GM21717 (cell line): ENCODE measurements around the gene KCNJ16.
A peak's percentile ranks its signal among the peaks of the same experiment; 100 is the strongest.

ENCODE experiments used
- ATAC-seq: cut with Tn5 transposase; IDR thresholded peaks from one replicate; pipeline ENCODE4 v1.9.1; 2021; ENCODE audit warnings: mild to moderate bottlenecking, moderate library complexity; ENCODE audit not compliant: unreplicated experiment

The KCNJ16 gene

GRCh38 chr17:70123193-70123592 is 48.2 kb downstream of the KCNJ16 start:
- ATAC-seq: no peak

GRCh38 chr17:70124723-70125122 is 49.7 kb downstream of the KCNJ16 start:
- ATAC-seq: no peak

- no peak for ATAC-seq
Observed at GRCh38 chr17:70127221-70127873, 52.3 kb downstream of the KCNJ16 start.

- ATAC-seq: no peak
Observed at GRCh38 chr17:70128727-70129238, 53.8 kb downstream of the KCNJ16 start.

GRCh38 chr17:70130289-70130688 is 55.3 kb downstream of the KCNJ16 start:
- no peak for ATAC-seq

- ATAC-seq: no peak
Observed at GRCh38 chr17:70132505-70132904, 57.5 kb downstream of the KCNJ16 start.

- no peak for ATAC-seq
Observed at GRCh38 chr17:70134042-70134441, 59.0 kb downstream of the KCNJ16 start.

GRCh38 chr17:70134777-70135176 is 59.8 kb downstream of the KCNJ16 start:
- ATAC-seq: no peak

- no peak for ATAC-seq
Observed at GRCh38 chr17:70136131-70136530, 61.1 kb downstream of the KCNJ16 start.

- peak; percentile 100 for ATAC-seq
Observed at GRCh38 chr17:70137451-70138230, 62.6 kb downstream of the KCNJ16 start.

GRCh38 chr17:70138291-70138865 is 63.4 kb downstream of the KCNJ16 start:
- no peak for ATAC-seq

- no peak for ATAC-seq
Observed at GRCh38 chr17:70139449-70139993, 64.5 kb downstream of the KCNJ16 start.

GRCh38 chr17:70144260-70144846 is 69.3 kb downstream of the KCNJ16 start:
- no peak for ATAC-seq

GRCh38 chr17:70153210-70153609 is 78.2 kb downstream of the KCNJ16 start:
- no peak for ATAC-seq

- no peak for ATAC-seq
Observed at GRCh38 chr17:70157151-70157550, 82.1 kb downstream of the KCNJ16 start.

GRCh38 chr17:70158180-70158579 is 83.2 kb downstream of the KCNJ16 start:
- ATAC-seq: no peak

- no peak for ATAC-seq
Observed at GRCh38 chr17:70158591-70158990, 83.6 kb downstream of the KCNJ16 start.

GRCh38 chr17:70159980-70160379 is 85.0 kb downstream of the KCNJ16 start:
- ATAC-seq: no peak

GRCh38 chr17:70161519-70161918 is 86.5 kb downstream of the KCNJ16 start:
- ATAC-seq: no peak

- no peak for ATAC-seq
Observed at GRCh38 chr17:70165383-70165782, 90.4 kb downstream of the KCNJ16 start.

- no peak for ATAC-seq
Observed at GRCh38 chr17:70166615-70167014, 91.6 kb downstream of the KCNJ16 start.
